ENCODE measurements around the gene SLC37A1. TPM values are rescaled to one million over a fixed set of nuclear protein-coding genes. Genes with fewer than 3 reads are reported as not detected.

Gene SLC37A1
- total RNA-seq, 1 donor = 1.7 TPM

GRCh38 chr21:42557420-42557819, 43.8 kb downstream of the SLC37A1 start:
- no peak for DNase-seq (ENCODE audit: low read depth)
- no peak overlapping the region for H3K4me3 ChIP-seq (ENCODE audit: low read depth, low read length)
- TF ChIP-seq, protein P1, sequence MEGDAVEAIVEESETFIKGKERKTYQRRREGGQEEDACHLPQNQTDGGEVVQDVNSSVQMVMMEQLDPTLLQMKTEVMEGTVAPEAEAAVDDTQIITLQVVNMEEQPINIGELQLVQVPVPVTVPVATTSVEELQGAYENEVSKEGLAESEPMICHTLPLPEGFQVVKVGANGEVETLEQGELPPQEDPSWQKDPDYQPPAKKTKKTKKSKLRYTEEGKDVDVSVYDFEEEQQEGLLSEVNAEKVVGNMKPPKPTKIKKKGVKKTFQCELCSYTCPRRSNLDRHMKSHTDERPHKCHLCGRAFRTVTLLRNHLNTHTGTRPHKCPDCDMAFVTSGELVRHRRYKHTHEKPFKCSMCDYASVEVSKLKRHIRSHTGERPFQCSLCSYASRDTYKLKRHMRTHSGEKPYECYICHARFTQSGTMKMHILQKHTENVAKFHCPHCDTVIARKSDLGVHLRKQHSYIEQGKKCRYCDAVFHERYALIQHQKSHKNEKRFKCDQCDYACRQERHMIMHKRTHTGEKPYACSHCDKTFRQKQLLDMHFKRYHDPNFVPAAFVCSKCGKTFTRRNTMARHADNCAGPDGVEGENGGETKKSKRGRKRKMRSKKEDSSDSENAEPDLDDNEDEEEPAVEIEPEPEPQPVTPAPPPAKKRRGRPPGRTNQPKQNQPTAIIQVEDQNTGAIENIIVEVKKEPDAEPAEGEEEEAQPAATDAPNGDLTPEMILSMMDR (IDR thresholded peaks at IDR 0.05; ENCODE audit: insufficient read depth, low read depth, low read length) = no peak

GRCh38 chr21:42558368-42558767, 44.7 kb downstream of the SLC37A1 start:
- no peak overlapping the region for H3K4me3 ChIP-seq (ENCODE audit: low read depth, low read length)
- no peak for DNase-seq (ENCODE audit: low read depth)
- TF ChIP-seq, protein P1 (IDR thresholded peaks at IDR 0.05; ENCODE audit: insufficient read depth, low read depth, low read length) = no peak

DNA sequence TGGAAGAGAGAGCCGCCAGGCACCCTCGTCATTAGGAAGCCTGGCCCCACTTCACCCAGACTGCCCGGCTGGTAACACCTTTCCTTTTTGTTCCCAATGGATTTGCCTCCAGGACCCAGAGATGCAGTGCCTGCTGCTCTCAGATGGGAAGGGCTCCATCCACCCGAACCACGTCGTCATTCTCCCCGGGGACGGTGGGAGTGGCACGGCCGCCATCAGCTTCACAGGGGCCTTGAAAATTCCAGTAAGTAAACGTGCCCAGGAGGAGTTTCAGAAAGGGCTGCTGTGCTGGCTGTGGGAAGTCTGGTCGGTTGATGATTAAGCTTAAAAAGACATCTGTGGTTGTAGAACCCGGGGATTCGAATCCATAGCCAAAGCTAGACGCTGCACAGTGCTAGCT, 45.2 kb downstream of the SLC37A1 start:
- H3K4me3 ChIP-seq (ENCODE audit: low read depth, low read length) = no peak overlapping the region
- no peak for DNase-seq (ENCODE audit: low read depth)
- TF ChIP-seq, protein P1 (IDR thresholded peaks at IDR 0.05; ENCODE audit: insufficient read depth, low read depth, low read length) = no peak

GRCh38 chr21:42559326-42559725, 45.7 kb downstream of the SLC37A1 start:
- TF ChIP-seq, protein P1 (IDR thresholded peaks at IDR 0.05; ENCODE audit: insufficient read depth, low read depth, low read length) = no peak
- DNase-seq (ENCODE audit: low read depth) = no peak
- no peak overlapping the region for H3K4me3 ChIP-seq (ENCODE audit: low read depth, low read length)

DNA sequence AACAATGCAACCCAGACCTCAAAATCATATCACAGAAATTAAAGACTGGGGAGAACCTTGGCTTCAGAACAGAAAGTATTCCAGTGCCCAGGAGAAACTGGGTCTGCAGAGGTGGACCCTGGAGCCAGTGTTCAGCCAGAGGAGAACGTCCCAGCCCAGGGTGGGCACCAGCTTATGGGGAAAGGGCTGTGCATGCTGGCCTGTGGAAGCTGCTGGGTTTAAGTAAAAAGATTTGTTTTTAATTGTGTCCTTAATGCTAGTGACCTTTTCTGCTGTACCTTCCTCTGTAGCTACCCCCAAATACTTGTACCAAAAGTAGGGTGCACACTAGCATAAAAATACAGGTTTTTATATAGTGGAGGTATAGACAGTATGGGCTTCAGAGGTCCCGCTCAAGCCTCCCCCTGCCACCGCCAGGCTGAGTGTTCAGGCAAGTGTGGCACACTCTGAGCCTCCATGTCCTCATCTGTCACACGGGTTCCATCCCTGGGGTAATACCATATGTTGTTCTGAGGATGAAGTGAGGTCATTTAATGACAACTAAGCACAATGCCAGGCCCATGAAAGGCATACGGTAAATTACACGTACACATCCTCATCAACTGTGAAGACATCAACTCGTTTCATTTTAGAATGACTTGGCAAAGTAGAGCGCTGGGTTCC, 47.0 kb downstream of the SLC37A1 start:
- DNase-seq (ENCODE audit: low read depth) = no peak
- TF ChIP-seq, protein P1 (IDR thresholded peaks at IDR 0.05; ENCODE audit: insufficient read depth, low read depth, low read length) = no peak
- H3K4me3 ChIP-seq (ENCODE audit: low read depth, low read length) = no peak overlapping the region

- H3K4me3 ChIP-seq (ENCODE audit: low read depth, low read length) = no peak overlapping the region
- no peak for DNase-seq (ENCODE audit: low read depth)
- TF ChIP-seq, protein P1 (IDR thresholded peaks at IDR 0.05; ENCODE audit: insufficient read depth, low read depth, low read length) = no peak
These were observed 48.4 kb downstream of the SLC37A1 start for GRCh38 chr21:42561762-42562650.
